Testis (tissue), 2 donors: ENCODE measurements around the gene SLC25A1.

Experiments used
- CTCF ChIP-seq, 3 experiments: fragments of 450-650 bp in 2 of 3; fragments of 200-600 bp in 1 of 3; sonication (generic) in 1 of 3; IDR thresholded peaks; one replicate each; pipeline ENCODE4 v1.5.1; 2016 to 2019; ENCODE audit warnings: antibody characterized with exemption in 3 of 3, mild to moderate bottlenecking in 2 of 3, moderate library complexity in 1 of 3
- POLR2A ChIP-seq: fragments of 450-650 bp; IDR thresholded peaks from one replicate; pipeline ENCODE4 v1.6.1; 2017; ENCODE audit warnings: antibody characterized with exemption, mild to moderate bottlenecking, moderate library complexity

GRCh38 chr22:19139974-19140373 lies 38.6 kb downstream of the SLC25A1 start:
- TF ChIP-seq CTCF (IDR thresholded peaks at IDR 0.05) (no peak), POLR2A (no peak)
